NCI-H524 (cell line): Measurements from ENCODE around the gene MACROD2.

Source experiments
- DNase-seq, 2 experiments: peaks; one replicate each; lab custom pipeline; 2025; lab: John Stamatoyannopoulos, UW

The MACROD2 gene

DNA sequence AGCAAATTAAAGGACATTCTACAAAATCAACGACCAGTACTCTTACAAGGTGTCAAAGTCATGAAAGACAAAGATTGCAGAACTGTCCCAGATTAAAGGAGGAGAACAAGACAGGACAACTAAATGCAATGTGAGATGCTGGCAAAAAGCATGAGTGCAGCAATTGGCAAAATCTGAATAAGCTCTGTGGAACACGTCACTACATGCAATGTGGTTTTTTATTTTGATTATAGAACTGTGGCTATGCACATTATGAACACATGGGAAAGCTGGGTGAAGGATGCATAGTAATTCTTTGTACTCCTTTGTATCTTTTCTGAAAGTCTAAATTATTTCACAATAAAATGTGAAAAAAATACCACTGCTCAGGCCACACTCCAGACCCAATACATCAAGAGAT, 2068.6 kb downstream of the MACROD2 start:
- no peak for DNase-seq

DNA sequence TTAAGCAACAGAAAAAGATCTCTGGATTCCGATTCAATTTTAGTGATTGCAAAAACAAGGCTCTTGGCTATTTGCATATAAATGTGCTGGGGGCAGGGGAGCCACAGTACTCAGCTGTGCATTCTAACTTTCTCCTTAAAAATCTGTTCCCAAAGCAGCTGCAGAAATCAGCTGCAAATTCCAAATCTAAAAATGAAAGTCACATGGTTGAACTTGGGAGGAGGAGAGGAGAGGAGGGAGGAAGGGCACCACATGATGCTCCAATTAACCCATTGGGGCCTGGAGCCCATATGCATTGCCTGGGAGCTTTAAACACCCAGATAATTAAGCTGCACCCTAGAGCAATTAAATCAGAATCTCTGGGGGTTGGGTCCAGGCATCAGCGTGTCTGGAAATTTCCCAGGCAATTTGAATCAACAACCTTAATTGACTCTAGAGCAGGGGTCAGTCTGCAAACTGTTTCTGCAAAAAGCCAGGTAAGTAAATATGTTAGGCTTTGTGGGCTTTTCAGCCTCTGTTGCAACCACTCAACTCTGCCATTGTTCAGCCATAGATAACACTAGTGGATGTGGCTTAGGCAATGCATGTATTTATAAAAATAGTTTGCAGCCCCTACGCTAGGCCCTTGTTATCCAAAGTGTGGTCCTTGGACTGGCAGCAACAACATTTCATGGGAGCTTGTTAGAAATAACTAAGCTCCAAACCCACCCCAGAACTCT, 2069.8 kb downstream of the MACROD2 start:
- no peak for DNase-seq

DNA sequence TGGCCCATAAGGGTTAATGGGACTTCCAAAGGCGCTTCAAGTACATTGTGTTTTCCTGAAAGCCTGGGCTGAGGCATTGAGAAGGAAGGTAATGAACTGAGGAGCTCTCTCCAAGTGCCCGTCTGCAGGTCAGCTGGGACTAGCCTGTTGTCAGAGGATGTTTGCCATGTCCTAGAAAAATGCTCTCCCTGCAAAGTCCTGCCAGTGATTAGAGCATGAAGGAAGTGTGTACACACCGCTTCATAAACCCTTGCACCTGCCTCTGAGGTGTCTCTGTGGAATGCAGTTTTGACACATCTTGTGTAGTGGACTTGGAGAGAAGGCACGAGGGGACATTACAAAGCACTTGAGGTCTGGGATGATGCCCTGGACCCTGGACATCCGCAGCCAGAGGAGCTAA, 2071.3 kb downstream of the MACROD2 start:
- no peak for DNase-seq

DNA sequence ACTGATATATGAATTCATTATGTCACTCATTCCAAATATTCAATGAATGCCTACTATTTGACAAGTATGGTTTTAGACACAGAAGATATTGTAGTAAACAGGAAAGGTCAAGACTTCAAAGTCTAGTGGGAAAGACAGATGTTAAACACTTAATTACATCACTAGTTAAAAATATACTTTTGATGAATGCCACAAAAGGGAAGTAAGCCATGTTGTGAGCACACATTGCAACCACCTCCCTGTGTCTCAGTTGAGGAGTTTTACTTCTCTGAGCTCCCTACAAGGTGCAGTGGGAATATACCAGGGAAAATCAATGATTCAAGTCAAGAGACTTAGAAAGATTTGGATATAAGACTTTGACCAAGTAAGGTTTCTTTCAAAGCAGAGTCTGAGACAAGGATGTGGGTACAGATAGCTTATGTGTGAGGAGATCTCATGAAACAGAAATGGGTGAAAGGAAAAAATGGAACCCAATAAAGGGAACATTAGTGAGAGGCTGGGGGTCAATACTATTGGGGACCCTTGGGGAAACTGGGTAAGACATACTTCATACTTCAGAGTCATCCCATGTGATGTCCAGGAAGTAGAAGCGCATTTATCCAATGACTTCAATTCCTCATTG, 2074.2 kb downstream of the MACROD2 start:
- no peak for DNase-seq

DNA sequence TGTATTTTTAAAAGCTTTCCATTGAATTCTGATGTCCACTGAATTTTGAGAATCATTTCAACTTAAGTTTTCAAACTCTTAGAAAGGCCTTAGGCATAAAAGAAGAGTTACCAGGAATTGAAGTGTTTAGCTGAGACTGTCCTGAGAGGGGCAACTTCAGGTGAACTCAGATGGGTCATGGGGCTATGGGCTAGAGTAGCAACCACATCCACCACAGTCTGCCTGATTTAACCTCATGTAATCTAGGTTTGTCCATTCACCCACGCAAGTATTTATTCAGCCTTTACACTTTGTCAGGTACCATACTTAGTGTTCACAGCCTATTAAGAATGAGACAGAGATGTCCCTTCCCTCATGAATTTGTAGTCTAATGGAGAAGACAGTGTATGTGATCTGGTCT, 2076.9 kb downstream of the MACROD2 start:
- DNase-seq: no peak

DNA sequence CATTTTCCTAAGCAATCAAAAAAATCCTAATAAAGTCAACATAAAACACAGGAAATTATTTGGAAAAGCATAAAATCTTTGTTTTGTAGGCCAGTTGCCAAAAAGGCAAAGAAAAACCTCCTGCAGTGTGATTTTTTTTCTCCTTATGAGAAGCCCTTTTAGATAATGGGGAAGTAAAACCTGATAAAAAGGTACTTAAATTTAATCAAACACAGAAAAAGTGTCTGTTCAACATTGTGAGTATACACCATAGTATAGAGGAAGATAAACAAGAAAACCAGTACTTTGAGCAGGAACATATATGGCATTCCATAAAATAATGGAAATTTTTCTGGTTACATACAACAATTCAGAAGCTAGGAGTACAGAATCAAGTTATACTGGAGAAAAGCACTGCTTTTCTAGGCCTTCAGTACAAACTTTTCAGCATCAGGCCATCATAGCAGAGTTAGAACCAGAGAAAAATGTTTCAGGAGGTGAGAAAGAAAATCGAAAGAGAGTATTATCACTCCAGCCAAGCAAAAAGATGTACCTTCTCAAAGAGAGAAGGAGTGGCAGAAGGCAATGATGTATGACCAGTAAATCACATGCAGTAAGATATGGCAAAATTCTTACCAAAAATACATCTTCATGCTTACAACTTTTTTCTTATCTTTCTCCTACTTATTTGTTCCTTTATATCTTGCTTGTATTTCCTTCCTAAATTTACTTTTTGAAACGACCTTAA, 2083.0 kb downstream of the MACROD2 start:
- DNase-seq: no peak

DNA sequence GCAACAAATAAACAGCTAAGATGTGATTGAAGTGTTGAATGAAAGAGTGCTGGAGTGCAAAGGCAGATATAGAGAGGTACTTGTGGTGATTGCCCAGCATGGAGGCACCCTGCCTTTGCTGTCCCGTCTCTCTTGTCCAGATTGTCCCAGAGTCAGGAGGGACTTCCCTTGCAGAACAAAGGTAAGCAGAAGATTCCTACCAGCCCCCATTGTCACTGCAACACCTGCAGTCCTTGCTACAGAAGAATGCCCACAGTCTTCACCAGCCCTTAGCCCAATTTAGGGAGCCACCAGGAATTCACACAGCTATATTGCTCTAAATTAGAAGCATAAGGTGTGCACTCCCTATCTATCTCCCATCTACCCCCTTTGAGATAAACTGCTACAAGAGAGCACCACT, 2086.1 kb downstream of the MACROD2 start:
- DNase-seq: no peak

DNA sequence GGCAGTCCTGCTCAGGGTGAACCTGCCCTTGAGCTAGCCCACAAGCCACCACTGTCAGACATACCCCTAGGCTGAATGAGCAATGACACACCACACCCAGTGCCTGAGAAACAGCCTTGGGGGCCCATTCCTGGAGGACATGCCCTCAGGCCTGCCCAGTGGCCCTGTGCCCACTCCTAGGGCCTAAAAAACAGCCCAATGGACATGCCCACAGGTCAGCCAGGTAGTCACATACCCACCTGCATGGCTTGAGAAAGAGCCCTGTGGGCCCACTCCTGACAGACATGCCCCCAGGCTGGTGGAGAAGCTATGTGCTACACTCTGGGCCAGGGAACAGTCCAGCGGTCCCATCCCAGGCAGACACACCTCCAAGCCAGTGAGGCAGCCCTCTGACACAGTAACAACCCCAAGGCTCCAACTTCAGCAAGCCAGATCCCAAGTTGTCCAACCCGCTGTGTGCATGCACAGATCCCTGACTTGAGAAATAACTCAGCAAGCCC, 2086.8 kb downstream of the MACROD2 start:
- DNase-seq: no peak

DNA sequence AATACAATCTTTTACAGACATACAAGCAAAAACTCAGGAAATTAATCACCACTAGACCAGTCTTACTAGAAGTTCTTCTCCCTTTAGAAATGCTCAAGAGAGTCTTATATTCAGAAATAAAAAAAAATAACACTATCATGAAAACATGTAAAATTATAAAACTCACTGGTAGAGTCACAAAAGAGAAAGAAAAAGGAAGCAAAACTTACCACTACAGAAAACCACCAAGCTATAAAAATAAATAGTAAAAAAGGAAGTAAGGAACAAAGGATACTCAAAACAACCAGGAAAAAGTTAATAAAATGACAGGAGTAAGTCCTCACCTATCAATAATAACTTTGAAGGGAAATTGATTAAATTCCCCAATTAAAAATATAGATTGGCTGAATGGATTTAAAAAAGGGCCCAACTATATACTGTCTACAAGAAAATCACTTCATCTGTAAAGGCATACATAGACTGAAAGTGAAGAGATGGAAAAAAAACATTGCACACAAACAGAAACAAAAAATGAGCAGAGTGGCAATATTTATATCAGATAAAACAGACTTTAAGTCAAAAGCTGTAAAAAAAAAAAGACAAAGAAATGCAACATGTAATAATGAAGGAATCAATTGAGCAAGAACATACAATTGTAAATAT, 2088.4 kb downstream of the MACROD2 start:
- DNase-seq: no peak

DNA sequence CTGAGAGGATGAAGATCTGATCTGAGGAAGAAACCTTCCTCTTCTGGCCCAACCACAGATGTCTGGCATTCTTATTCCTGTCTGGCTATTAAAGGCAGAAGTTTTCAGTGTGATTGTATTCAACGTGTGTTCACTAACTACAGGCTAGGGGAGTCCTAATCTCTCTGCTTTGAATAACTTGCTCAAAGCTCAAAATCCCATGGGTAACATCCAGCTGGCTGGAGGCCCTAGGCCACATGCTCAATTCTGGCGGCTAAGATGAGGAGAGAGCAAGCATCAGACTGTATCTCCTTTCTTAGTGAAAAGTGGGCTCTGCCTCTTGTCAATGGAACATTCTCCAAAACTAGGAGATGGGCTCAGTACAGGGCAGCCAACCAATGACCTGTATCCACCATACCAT, 2099.9 kb downstream of the MACROD2 start:
- peak in 1 of 2 experiments; percentile 25 for DNase-seq

DNA sequence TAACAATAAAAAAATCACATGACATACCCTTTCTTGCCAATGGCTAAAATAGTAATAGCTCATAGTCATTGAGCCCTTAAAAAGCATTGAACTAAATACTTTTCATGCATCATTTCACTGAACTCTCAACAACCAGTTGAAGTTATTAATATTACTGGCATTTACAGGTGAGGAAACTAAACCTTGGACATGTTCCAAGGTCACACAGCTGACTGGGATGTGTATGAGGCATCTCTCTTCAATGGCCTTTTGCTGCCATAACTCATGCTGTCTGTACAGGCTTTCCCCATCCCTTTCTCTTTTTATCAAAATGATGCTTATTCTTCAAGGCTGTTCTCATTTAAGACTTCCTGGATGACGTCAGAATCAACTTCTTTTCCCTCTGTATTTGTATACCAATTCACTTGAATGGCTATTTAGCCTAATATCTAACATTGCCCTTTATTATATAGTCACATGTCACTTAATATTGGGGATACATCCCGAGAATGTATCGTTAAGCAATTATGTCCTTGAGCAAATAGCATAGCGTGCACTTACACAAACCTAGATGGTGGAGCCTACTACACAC, 2101.5 kb downstream of the MACROD2 start:
- DNase-seq: no peak

DNA sequence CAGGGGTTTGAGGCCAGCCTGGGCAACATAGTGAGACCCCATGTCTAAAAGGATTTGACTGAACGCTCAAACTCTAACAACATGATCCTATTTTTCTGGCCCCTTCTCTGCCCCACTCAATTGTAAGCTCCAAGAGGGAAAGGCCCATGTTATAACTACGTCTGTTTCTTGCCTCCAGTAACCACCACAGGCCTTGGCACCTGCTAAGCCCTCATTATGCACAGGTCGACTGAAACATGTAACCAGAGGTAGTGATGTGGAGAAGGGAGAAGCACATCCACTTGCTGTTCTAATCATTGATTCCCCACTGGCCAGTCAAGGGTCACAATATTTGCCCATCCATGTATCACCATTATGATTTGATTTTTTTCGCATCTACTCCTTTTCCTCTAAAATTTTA, 2102.5 kb downstream of the MACROD2 start:
- DNase-seq: no peak

DNA sequence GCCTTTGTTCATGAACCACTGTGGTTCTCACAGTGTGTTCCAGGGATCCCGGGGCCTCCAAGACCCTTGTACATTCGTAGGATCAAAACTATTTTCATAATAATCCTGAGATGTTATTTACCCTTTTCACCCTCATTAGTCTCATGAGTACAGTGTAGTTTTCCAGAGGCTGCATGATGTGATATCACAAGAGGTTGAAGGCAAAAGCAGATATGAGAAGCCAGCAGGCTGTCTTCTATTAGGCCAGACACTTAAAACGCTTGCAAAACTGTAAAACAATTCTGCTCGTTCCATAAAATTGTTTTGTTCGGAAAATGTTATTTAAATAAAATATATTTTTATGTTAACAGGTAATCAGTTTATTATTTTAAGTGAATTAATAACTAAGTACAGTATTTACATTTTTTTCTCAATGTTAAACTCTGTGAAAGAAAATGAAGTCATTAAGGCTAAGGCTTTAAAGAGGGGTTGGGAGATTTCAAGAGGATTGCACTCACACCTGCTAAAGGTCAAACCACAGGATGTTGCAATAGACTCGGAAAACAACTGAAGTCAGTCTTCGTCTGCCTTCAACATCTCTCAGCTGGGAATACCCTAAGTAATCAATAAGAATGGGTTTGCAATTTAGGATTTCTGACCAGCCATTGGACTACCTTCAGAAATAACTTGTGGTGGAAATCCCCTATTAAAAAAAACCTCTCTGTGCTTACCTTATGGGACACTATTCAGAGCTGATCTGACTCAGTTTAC, 2103.7 kb downstream of the MACROD2 start:
- DNase-seq: no peak

DNA sequence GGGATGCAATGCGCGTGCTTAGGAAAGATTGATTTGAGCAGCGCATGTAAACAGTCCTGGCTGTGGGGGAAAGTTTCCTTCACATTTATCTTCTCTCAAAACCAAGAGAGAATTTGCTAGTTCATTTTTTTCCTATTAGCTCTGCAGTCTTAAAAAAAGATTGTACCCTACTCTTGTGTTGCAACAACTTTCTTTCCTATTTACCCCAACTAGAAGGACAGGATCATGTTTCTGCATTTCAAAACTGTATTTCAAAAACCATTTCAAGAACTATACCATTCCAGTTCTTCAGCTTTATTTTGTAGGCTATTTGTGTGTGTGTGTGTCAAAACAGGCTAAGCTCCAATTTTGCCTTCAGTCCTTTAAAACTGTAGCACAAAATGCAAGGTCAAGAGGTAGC, 2104.8 kb downstream of the MACROD2 start:
- no peak for DNase-seq

DNA sequence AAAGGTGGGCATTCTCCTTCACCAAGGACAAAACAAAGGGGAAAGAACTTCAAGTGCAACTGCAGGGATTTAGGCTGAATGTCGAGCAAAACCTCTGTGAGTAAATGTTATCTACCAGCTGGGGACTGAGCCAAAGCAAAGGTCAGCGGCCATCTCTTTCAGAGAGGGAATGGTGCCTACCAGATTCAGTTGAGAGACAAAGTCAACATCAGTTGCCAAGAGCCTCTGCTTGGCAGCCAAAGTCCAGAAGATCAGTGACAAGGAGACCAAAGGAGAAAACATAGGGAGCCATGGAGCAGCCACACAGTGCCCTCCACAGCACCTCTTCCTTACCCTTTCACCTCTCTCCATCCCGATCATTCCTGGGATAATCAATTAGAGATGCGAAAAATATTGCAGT, 2105.5 kb downstream of the MACROD2 start:
- no peak for DNase-seq
